Posterior vena cava (tissue), 2 donors: ENCODE results near the gene LYST. TPM values are rescaled to one million over a fixed set of nuclear protein-coding genes. Genes with fewer than 3 reads are reported as not detected.
A peak's percentile ranks its signal among the peaks of the same experiment; 100 is the strongest.
"Not testable (repeated sequence)": the region's sequence is repeated elsewhere in the genome, so short reads cannot be mapped to it uniquely, and the experiment has no call there.

Experiments used
- DNase-seq: peaks from one replicate; pipeline ENCODE4 v3.0.0-alpha.2; 2020; ENCODE audit warnings: low spot score
- intact Hi-C, 2 donors: fragments of 100-400 bp; cut with DNase I; formaldehyde crosslinking; loops; one replicate each; pipeline versions ENCODE4 v1.14.1 to v1.14.2; 2022 to 2023
- total RNA-seq, 2 donors: library from RNA; stranded (reverse); fragmentation: NEBNext Ultra II Directional; extraction: Animal tissue kit (Norgen Biotek cat#: 25700); gene quantifications; one replicate each; pipeline ENCODE4 v1.2.1, GENCODE V29; 2021
- donor health status: DM: yes; HTN: yes; CAD: no.
- donor health status: DM: yes; HTN: yes; CAD: no.

Gene LYST
- total RNA-seq, 2 donors from 2014 or later = 51.2 to 53.5 TPM

- intact Hi-C loops = no loop called here
- no peak for DNase-seq
Observed at GRCh38 chr1:235783148-235783776, 83.4 kb downstream of the LYST start.

DNA sequence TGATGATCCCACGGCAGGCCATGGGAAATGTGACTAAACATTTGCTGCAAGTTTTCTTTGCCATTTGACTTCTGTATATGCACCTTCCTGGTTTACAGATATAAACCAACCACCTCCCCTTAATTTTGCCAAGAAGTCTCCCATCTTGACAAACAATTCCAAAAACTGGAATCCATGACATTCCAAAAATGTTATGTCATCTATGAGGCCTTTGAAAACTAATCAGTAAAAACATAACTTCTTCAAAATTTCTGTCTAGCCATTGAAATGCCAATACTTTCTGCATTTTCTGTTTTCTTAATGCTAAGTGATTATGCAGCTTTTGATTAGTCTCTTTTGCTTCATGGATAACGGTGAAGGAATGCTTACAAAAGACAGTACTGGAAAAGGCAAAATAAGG is 84.1 kb downstream of the LYST start:
- intact Hi-C loops = no loop called here
- DNase-seq = no peak

GRCh38 chr1:235781807-235782206 is 84.9 kb downstream of the LYST start:
- DNase-seq = no peak
- intact Hi-C loops = no loop called here

GRCh38 chr1:235779770-235780169 is 86.9 kb downstream of the LYST start:
- no peak for DNase-seq
- intact Hi-C loops = no loop called here

DNA sequence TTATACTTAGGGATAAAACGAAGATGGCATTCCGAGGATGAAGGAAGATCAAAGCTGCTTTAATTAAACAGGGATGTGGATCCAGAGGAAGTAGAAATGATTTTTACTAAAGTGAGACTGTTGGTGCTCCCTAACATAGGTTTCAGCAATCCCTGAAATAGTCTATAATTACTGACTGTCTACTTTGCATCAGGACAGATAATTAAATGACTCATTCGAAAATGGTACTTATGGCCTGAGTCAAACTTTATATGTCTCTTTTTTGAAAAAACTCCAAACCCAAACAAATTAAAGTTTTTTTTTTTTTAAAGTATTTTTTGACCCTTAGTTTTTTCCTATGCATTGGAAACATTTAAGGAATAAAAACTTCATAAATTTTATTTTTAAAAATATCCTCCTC is 90.3 kb downstream of the LYST start:
- intact Hi-C loops = no loop called here
- no peak for DNase-seq

- peak; percentile 14 for DNase-seq
- intact Hi-C loops = no loop called here
Observed at GRCh38 chr1:235775246-235775860, 91.4 kb downstream of the LYST start.

- no peak for DNase-seq
- intact Hi-C loops = no loop called here
Observed at GRCh38 chr1:235767795-235768194, 98.9 kb downstream of the LYST start.

DNA sequence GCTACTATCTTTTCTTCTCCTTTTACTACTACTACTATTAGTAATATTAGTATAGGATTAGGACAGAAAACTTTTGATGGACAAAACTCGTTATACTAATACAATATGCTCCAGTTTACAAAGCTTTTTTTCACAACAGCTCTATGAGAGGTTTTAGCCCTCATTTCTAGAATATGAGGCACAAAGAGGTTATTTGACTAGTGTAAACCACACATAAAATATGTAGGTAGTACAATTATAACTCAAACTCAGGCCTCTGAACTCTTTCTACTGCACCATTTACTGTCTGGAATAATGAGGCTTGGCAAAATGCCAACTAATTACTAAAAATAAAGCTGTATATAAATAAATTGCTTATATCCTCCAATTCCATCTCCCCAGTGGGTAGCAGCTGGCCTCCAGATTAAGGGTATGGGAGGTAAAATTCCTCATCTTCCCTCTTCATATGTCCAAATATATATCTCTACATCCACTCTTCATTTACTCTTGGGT is 99.9 kb downstream of the LYST start:
- no peak for DNase-seq
- intact Hi-C loops = no loop called here

DNA sequence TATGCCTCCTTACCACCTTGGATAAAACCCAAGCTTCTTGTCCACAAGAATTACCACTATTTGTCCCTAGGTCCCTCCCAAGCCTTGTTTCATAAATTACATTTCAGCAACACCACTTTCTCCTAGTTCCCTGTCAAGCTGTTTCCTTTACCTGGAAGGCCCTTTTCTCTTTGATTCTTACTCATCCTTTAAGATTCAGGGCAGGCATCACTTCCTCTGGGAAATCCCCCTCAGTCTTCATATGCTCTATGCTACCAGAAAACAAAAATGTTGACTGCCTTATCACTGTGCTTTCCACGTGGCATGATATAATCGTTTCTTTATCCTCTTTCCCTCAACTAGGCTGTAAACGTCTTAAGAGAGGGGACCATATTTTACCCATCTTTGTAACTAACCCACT is 102.7 kb downstream of the LYST start:
- intact Hi-C loops = no loop called here
- DNase-seq = no peak

DNA sequence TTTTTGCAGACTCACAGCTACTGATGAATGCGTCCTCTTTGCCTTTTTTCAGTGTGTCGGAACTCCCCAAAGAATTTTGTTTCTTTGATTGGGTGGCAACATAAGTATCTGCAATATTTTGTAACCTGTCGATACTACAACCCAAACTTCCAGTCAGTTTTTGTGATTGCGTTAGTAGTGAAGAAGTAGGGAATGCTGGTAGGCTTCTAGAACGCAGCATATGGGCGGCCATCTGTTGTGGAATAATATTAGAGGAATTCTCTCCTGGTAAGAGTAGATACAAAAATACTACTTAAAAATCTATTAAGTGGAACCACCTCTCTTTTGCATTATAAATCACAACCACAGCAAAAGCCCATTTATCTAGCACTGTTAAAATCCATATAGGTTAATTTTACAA is 107.4 kb downstream of the LYST start:
- intact Hi-C loops = no loop called here
- no peak for DNase-seq

GRCh38 chr1:235758931-235759330 is 107.8 kb downstream of the LYST start:
- DNase-seq = no peak
- intact Hi-C loops = no loop called here

- no peak for DNase-seq
- intact Hi-C loops = no loop called here
Observed at GRCh38 chr1:235757587-235758096, 109.1 kb downstream of the LYST start.

DNA sequence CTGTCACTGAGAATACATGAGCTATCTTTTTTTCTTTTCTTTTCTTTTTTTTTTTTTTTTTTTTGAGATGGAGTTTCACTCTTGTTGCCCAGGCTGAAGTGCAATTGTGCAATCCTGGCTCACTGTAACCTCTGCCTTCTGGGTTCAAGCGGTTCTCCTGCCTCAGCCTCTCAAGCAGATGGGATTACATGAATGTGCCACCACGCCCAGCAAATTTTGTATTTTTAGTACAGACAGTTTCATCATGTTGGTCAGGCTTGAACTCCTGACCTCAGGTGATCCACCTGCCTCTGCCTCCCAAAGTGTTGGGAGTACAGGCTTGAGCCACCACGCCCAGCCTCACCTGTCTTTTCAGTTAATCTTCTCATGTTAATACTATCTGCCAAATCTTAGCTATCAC is 112.5 kb downstream of the LYST start:
- intact Hi-C loops, DNase-seq: not testable (repeated sequence)

GRCh38 chr1:235749755-235750300 is 116.9 kb downstream of the LYST start:
- intact Hi-C loops = no loop called here
- no peak for DNase-seq

- intact Hi-C loops = no loop called here
- no peak for DNase-seq
Observed at GRCh38 chr1:235748747-235749146, 118.0 kb downstream of the LYST start.

GRCh38 chr1:235746245-235746644 is 120.5 kb downstream of the LYST start:
- intact Hi-C loops = no loop called here
- no peak for DNase-seq

- no peak for DNase-seq
- intact Hi-C loops = no loop called here
Observed at GRCh38 chr1:235745503-235746136, 121.1 kb downstream of the LYST start.

DNA sequence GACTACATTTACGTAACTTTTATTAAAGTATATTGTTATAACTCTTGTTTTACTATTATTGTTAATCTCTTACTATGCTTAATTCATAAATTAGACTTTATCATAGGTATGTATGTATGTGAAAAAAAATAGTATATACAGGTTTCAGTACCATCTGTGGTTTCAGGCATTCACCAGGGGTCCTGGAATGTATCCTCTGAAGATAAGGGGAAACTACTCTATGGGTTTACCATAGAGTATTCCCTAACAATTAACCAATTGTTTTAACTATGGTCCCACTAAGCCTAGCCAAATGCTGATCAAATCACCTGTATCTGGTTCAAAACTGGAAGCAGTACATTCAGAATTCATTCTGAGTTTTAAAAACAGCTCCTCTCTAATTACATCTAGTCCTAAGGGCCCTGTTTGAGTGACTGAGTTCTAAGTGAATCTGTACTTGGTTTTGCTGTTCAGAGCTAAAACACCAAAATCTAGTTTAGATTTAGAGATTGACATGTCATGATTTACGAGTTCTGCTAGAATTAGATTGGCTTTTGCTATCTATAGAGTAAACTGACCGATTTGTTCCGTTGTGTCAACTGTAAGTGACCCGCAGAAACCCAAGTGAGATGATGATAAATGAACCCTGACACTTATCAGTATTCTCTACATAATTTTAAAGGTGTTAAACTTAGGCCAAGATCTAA is 123.6 kb downstream of the LYST start:
- no peak for DNase-seq
- intact Hi-C loops = no loop called here

DNA sequence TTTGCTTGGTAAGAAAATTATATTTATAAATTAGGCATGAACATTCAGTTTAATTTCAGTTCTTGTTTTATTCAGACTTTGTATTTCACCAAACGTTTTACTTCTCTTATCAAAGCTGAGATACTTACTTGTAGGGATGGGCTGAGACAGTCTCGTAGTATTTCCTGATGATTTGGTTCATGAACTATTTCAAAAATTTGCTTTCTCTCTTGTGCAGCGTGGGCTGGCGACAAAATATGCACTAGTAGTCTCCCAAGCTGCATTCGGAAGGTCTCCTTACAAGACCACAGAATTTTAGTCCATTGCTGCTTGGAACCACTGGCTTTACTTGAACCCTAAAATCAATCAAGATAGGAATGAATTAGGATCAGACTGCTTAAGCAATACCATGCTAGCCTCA is 125.4 kb downstream of the LYST start:
- intact Hi-C loops = no loop called here
- DNase-seq = no peak

DNA sequence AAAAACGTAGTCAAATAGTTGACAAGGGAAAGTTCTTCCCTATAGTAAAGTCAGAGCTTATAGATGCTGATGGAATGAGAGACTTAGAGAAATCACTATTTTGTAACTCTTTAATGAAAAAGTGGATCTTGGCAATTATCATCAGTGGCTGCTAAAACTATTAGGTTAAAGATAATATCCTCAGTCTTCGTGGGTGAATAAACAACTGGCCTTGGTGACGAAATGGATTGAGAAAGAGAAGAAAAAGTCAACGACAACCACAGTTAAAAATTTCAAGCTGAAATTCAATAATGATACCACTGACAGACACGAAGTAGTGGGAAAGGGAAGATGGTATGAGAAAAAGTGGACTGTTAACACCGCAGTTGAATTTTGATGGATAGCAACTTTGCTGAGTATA is 127.1 kb downstream of the LYST start:
- DNase-seq = no peak
- intact Hi-C loops = no loop called here
